Umbilical cord (tissue), 2 donors: ENCODE measurements around the gene GAS2L1. TPM values are rescaled to one million over a fixed set of nuclear protein-coding genes. Genes with fewer than 3 reads are reported as not detected.

Experiments
- DNase-seq: peaks from one replicate; pipeline ENCODE4 v3.0.0-alpha.2; 2015; ENCODE audit warnings: low spot score
- total RNA-seq: library from RNA; depleted of rRNA; stranded (reverse); fragments of >200 nt; gene quantifications from one replicate; pipeline ENCODE4 v1.2.3, GENCODE V29; 2014; ENCODE audit warnings: low replicate concordance; ENCODE audit not compliant: insufficient read depth

Gene GAS2L1
- total RNA-seq, 1 donor from 2014 or later: 1.7 TPM

DNA sequence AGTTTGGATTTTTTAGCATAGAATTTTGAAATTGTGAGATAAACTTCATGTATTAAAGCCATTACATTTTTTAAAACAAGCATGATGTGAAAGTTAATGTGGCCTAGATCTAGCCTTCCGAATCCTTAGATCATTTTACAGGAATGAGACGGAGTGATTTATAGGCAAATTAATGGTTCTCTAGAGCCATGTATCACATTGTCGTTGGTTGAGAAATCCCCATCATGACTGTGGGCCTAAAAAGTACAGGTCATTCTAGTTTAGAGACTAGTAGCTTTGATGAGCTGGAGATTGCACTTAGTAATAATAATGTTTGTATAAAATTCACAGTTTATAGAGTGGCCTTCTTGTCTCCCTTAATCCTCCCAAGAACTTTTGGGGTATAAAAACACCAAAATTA is 31.3 kb upstream of the GAS2L1 start:
- DNase-seq: no peak

DNA sequence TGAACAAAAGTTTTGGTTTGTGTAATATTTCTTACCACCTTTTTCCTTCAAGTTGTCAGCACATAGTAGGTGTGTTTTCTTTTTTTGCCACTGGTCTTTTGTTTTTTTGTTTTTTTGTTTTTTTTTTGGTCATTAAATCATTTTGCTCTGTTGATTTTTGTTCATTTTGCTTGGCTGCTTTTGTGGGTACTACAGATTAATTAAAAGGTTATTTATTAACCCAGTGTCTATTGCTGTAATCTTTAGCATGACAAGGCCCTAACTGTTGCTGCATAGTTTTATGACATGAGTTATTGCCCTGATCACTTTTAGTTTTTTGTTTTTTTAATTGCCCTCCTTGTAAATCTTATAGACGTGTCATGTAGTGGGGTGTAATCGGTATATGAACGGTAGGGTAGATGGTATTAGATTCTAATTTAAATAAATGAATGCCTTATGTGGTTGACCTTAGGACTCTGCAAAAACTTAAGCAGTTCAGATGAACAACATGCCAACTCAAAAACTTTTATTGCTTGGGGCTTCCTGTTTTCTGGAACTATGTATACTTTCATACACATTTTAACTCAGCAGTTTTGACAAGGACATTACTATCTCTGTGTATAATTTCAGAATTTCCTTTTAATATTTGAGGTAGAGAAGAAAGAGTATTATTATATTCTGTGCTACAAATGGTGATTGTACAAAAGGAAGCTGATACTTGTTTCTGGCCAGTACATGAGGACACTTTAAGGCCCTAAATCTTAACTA is 30.5 kb upstream of the GAS2L1 start:
- no peak for DNase-seq

DNA sequence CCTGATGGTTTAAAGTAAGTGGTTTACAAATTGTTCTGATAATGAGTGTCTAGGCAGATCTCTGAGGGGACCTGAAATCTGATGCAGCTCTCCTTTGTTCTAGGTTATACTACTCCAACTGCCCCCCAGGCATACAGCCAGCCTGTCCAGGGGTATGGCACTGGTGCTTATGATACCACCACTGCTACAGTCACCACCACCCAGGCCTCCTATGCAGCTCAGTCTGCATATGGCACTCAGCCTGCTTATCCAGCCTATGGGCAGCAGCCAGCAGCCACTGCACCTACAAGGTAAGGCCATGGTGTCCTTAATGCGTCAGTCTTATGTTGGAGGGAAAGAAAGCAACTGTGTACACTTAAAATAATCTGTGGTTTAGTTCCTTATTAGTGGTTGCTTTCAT is 28.5 kb upstream of the GAS2L1 start:
- DNase-seq: no peak

DNA sequence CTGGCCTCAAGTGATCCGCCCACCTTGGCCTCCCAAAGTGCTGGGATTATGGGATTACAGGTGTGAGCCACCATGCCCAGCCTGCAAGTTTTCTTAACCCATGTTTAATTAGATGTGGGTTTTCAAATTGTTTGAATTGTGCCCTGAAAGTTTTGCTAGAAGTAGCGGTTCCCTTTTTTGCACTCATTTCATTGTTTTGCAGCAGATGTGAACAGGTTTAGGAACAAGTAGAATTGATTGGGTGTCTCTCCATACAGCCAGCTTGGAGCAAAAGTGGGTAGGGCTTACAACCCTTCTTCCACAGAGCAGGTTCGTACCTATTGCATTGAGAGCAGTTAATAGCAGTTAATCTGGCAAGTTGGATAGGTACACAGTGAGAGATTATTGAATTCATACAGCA is 22.3 kb upstream of the GAS2L1 start:
- no peak for DNase-seq

DNA sequence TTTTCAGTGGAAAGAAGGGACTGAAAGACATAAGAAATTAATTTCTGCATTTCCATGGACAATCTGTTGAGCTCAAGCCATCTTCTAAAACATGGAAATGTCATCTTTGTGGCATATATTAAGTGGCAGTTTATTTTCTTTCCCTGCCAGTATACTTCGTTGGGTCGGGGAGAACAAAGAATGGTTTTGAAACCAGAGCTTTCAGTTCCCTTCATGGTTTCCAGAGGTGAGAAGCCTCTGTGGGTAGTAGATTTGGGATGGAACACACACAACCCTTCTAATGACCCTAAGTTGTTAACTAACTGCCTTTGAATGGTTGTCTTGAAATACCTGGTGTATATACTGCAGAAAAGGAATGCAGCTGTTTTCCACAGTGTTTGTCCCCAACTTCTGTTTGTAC is 17.6 kb upstream of the GAS2L1 start:
- DNase-seq: no peak

DNA sequence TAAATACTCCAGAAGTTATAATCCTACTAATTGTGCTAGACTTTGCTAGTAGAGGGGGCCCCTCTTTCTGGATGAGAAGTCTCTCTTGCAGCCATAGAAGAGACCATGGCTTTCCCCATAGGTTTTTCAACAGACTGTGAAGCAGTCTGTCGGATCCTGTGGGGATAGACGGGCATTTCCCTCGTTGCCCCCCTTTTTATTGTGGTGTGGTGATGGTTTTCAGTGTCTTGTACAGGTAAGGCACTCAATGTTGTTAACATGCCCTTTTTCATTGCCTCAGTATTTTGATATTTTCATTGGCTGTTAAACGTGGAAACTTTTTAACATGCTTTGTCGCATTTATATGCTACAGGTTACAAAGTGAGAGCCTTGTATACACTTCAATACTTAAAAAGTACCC is 16.4 kb upstream of the GAS2L1 start:
- no peak for DNase-seq

DNA sequence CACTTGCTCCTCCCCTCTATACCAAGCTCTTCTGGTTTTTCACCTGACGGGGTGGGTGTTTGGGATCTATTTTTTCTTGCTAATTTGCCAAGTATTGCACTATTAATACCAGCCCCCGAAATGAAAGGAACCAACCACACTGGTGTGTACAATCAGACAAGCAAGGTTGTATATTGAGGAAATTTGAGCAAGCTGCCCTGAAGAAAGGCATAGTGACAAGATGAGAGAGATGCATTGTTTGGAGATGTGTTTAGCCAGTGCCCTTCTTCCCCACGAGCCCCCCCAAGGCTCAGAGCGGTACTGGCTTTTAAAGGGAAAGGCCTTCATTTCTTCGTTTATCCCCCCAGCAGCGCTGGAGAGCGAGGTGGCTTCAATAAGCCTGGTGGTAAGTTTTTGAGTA is 15.2 kb upstream of the GAS2L1 start:
- DNase-seq: no peak

DNA sequence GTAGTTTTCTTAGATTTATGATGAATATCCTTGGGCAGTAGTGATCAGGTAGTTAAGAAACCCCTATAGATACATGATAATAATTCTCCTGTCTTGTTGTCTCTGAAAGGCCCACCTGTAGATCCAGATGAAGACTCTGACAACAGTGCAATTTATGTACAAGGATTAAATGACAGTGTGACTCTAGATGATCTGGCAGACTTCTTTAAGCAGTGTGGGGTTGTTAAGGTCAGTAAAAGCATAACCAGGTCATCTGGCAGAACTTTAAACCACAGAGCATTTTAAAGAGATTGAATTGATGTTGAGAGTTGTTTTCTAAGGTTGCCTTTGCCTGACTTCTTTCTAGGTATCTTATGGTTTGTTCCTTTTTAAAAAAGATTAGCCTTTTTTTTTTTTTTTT is 14.1 kb upstream of the GAS2L1 start:
- no peak for DNase-seq

DNA sequence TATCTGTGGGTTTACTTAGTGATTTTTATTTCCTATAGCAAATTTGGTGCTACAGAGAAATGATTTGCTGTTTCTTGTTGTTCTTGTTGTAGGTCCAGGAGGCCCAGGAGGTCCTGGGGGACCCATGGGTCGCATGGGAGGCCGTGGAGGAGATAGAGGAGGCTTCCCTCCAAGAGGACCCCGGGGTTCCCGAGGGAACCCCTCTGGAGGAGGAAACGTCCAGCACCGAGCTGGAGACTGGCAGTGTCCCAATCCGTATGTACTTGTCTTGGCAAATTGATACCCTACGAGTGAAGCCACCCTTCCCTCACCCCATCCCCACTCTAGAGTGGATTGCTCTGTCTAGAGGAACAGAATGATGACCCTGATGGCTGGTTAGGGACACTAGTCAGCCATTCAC is 7.8 kb upstream of the GAS2L1 start:
- DNase-seq: no peak

DNA sequence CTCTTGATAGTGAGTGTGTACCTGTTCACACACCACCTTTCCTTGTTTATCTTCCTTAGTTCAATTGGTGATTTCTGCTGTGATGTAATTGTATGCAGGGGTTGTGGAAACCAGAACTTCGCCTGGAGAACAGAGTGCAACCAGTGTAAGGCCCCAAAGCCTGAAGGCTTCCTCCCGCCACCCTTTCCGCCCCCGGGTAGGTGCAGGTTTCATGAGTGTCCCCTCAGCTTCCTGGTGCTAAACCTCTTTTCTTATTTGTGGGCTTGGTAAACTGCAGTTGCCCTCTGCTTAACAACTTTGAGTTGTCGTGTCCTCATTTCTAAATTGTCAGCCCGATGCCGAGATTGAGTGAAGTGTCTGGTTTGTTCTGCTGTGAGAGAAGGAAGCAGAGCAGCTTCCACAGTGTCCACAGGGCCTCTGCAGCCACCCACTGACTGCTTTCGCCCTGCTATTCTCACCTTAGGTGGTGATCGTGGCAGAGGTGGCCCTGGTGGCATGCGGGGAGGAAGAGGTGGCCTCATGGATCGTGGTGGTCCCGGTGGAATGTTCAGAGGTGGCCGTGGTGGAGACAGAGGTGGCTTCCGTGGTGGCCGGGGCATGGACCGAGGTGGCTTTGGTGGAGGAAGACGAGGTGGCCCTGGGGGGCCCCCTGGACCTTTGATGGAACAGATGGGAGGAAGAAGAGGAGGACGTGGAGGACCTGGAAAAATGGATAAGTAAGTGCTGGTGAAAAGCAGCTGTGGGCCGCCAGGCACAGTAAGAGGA is 7.1 kb upstream of the GAS2L1 start:
- no peak for DNase-seq

DNA sequence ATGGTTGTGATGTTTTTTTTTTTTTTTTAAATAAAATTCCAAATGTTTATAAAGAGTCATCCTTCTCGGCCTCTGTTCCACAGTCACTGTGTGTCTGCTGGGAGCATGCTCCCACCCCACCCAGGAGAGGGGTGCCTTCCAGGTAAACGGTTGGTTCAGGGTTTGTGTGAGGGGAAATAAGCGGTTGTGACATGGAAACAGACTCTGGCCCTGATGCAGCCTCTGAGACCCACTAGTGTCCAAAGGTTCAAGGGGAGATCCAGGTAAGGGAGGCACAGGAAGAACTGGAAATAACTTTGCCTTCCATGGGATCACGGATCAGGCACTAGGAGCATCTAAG is 6.0 kb upstream of the GAS2L1 start:
- no peak for DNase-seq

DNA sequence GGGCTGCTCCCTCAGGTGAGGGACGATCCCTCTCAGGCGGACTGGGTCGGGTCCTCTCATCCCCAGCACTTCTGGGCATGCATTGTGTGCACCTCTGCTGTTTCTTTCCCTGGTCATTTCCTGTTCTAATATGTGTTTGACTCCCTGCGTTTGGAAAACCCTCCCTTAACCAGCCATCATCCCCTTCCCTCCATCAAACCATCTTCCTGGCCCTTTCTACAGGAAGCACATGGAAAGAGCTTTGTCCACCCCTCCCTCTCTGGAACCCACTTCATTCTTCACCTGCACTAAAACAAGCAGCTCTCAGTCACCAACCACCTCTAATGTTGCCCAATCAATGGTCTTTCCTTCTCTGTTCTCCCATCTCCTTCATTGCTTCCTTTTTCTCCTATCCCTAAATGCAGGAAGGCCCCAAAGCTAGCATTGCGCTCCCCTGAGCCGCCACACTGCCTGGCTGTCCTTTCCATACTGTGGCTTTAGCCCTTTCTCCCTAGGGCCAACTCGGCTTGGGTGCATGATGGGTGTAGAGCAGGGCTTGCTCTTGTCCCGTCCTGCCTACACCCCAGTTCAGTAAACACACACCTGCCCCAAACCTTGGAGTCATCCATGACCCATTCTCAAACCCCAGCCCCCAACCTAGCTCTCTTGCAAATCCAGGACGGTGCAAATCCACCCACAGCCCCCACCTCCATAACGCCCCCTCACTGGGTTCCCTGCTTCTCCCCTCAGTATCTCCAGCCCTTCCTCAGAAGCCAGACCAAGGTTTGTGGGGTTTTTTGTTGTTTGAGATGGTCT is 5.4 kb upstream of the GAS2L1 start:
- no peak for DNase-seq

DNA sequence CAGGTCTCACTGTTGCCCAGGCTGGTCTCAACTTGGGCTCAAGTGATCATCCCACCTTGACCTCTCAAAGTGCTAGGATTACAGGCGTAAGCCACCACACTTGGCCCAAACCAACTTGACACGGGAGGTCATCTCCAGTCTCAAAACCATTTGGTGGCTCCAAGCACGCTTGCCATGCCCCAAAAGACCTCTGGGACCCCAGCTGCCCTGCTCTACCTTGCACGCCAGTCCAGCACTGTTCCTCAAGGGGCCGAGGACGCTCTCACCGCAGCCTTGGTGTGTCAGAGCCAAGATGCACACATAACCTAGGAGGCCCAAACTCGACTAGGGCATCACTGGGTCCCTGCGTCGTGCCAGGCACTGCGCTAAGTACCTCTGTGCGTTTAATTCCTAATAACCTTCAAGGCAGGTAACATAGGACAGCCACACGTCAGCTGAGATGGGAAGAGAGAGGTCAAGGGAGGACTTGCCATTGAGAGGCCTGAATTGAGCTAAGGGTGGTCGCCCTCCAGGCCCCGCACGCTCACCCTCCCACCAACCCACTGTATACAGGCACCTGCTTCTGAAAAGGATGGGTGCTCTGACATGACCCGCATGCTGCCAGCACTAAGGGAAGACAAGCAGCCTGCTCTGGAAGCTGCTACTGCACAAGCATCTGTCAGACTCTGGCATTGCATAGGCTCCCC is 4.6 kb upstream of the GAS2L1 start:
- DNase-seq: no peak

DNA sequence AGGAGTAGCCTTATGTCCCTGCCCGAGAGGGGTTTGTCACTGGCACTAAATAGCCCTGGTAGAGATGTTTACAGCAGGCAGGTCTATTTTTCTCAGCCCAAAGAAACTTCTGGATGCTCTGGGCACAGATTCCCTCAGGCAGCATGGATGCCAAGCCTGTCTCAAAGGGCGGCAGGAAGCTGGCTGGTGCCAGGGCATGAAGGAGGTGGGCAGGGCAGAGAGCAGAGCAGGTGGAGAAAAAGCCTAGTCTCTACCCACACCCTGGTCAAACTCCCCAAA is 4.1 kb upstream of the GAS2L1 start:
- no peak for DNase-seq

DNA sequence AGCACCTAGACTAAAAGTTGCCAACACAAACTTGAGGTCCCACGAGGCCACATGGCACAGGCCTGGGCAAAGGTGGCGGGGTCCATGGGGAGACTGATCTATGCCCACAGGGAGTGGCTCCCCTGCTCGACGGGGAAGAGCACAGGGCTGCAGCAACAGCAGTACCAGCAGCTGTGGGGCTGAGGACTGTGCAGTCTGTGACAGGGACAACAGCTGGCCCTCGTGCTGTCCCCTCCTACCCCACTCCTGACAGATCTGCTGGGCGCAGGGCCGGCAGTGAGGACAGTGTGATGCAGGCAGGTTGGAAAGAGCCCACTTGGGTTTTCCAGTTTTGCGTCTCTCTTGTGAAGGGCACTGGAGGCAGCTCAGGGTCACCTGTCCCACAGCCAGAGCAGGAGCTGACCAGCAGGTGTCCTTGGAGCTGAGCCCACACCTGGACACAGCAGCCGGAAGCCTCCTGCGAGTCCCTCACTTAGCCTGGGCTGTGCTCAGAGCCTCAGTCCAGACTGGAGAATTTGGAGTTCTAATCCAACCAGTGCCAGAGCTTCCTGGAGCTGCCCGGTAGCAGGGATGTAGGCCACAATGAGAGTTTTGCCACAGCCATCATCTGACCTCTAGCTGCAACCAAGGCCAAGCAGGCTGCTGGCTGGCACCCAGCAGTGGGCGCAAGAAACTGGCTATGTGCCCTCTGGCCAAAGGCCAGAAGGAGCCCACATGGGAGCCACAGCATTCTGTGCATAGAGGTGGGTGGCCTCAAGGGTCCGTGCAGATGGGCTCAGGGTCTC is 3.6 kb upstream of the GAS2L1 start:
- DNase-seq: no peak

DNA sequence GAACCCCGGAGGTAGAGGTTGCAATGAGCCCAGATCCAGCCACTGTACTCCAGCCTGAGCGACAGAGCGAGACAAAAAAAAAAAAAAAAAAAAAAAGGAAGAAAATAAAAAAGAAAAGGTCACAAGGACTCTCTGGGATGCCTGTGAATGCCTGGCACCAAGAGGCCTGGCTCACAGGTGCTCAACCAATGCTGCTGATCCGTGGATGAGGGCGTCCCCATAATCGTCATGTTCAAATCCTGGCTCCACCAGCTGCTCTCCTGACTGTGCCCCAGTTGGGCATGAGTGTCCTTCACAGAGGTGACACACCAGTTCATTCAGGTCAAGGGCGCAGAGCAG is 645 bp upstream of the GAS2L1 start:
- DNase-seq: no peak

DNA sequence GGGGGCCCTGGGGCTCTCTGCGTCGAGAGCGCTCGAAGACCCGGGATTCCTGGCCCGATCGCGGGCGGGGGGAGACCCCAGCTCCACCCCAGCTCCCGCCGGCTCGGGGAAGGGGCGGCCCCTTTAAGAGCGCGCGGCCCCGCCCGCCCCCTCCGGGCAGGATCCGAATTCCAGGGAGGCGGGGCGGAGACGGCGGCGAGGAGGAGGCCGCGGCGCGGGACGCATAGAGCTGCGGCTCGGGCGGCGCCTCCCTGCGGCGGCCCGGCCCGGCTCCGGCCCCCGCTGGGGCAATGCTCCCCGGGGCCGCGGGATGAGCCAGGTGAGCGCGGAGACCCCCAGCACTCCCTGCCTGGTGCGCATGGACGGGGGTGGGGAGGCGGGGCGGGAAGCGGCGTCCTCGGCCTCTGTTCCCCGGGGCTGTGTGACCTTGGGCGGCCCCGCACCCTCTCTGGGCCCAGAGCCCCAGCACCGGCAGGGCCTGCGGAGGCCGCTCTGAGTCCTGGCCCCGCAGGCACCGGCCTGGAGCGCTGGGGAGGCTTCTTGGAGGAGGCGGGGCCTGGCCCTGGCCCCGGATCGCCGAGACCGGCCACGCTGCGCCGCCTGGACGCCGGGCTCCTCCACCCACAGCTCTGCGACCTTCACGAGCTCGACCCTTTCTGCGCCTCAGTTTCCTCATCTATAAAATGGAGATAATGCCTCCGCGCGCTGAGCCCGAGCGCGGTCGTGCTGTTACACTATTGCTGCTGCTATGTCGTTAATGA is 565 bp downstream of the GAS2L1 start:
- peak; percentile 88 for DNase-seq

DNA sequence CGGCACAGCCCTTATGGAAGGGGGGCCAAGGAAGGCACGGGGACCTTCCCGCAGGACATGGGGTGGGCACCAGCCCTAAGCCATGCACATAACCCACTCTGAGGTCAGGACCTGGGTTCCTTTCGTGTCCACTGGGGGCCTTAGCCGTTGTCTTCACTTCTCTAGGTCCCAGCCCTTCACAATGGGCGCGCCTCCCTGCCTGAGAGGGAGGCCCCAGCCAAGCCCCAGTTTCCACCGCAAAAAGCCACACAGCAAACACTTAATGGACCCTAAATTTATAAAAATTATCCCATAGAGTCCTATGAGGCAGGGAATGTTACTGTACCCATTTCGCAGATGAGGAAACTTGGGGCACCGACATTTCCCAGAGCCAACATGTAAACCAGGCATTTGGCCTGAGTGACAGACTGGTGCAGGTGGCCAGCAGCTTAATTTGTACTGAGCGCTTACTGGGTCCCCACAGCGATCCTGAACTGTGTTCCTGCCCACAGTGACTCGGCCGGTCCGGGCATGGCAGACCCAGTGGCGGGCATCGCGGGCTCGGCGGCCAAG is 1.2 kb downstream of the GAS2L1 start:
- no peak for DNase-seq

DNA sequence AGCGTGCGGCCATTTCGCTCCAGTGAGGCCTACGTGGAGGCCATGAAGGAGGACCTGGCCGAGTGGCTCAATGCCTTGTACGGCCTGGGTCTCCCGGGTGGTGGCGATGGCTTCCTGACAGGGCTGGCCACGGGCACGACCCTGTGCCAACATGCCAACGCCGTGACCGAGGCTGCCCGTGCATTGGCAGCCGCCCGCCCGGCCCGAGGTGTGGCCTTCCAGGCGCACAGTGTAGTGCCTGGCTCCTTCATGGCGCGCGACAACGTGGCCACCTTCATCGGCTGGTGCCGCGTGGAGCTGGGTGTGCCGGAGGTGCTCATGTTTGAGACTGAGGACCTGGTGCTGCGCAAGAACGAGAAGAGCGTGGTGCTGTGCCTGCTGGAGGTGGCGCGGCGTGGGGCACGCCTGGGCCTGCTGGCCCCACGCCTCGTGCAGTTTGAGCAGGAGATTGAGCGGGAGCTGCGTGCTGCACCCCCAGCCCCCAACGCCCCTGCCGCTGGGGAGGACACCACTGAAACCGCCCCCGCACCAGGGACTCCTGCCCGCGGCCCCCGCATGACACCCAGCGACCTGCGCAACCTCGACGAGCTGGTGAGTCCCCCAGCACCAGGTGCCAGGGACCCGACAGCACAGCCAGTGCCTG is 1.8 kb downstream of the GAS2L1 start:
- no peak for DNase-seq

DNA sequence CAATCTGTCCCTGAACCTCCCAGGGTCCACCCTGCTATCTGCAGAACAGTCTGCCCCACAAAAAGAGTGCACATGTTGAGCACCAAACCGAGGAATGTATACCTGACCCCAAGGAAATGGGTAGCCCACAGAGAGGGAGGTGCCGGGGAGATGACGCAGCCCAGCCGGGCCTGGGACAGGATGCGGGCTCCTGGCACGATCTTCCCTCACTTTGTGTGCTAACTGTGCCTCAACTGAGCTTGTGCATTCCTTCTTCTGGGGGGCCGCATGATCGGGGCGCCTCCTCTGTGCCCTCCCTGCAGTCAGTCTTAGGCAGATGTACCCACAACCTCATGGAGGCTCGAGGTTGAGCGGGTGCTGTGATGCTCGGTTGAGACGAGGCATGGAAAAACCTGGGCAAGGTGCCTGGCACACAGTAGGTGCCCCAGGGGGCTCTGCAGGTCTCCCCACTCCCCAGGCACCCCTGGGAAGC is 2.4 kb downstream of the GAS2L1 start:
- DNase-seq: no peak
